Measurements from ENCODE around the gene TNFRSF8. TPM values are rescaled to one million over a fixed set of nuclear protein-coding genes. Genes with fewer than 3 reads are reported as not detected.

TNFRSF8 gene
- total RNA-seq, 2 donors from 2014 or later = 16.3 to 77.3 TPM

GRCh38 chr1:12185918-12186678, 123.0 kb downstream of the TNFRSF8 start:
- Mint-ChIP-seq H3K36me3 (peaks cover 16% of the 10 kb centered on the region), H3K4me1 (ENCODE audit: low read depth in 2 of 2) (peaks cover 55 to 76% of the 10 kb centered on the region in 2 donors), H3K4me3 (no peak overlapping the region), H3K27me3 (no peaks in the 10 kb centered on the region), H3K9me3 (no peaks in the 10 kb centered on the region), H3K27ac (peak overlapping the region; percentile 76 to 81)
- ATAC-seq (peak in 1 of 2 donors; percentile 26), DNase-seq (ENCODE audit: low spot score) (no peak)

GRCh38 chr1:12186679-12186985, 123.5 kb downstream of the TNFRSF8 start:
- peak overlapping the region; percentile 45 to 76 for H3K27ac Mint-ChIP-seq
- ATAC-seq = no peak
- no peaks in the 10 kb centered on the region for H3K9me3 Mint-ChIP-seq
- DNase-seq (ENCODE audit: low spot score) = no peak
- H3K4me3 Mint-ChIP-seq = no peak overlapping the region
- H3K4me1 Mint-ChIP-seq (ENCODE audit: low read depth in 2 of 2) = peaks cover 51 to 79% of the 10 kb centered on the region in 2 donors
- peaks cover 16% of the 10 kb centered on the region for H3K36me3 Mint-ChIP-seq
- no peaks in the 10 kb centered on the region for H3K27me3 Mint-ChIP-seq

GRCh38 chr1:12188115-12188514, 125.0 kb downstream of the TNFRSF8 start:
- ATAC-seq = no peak
- no peak overlapping the region for H3K4me3 Mint-ChIP-seq

GRCh38 chr1:12188657-12189327, 125.7 kb downstream of the TNFRSF8 start:
- ATAC-seq = no peak
- no peak for DNase-seq (ENCODE audit: low spot score)
- H3K9me3 Mint-ChIP-seq = no peaks in the 10 kb centered on the region
- H3K36me3 Mint-ChIP-seq = peaks cover 13% of the 10 kb centered on the region
- H3K4me1 Mint-ChIP-seq (ENCODE audit: low read depth in 2 of 2) = peaks cover 36 to 65% of the 10 kb centered on the region in 2 donors
- no peak overlapping the region for H3K4me3 Mint-ChIP-seq
- H3K27me3 Mint-ChIP-seq = no peaks in the 10 kb centered on the region
- H3K27ac Mint-ChIP-seq = peak overlapping the region; percentile 69 to 82

More at GRCh38 chr1:12188115-12188514, 125.0 kb downstream of the TNFRSF8 start:
- H3K27me3 Mint-ChIP-seq = no peaks in the 10 kb centered on the region
- no peaks in the 10 kb centered on the region for H3K9me3 Mint-ChIP-seq
- DNase-seq (ENCODE audit: low spot score) = no peak
- H3K27ac Mint-ChIP-seq = peak overlapping the region; percentile 45 to 76
- H3K4me1 Mint-ChIP-seq (ENCODE audit: low read depth in 2 of 2) = peaks cover 40 to 70% of the 10 kb centered on the region in 2 donors
- H3K36me3 Mint-ChIP-seq = peaks cover 16% of the 10 kb centered on the region

GRCh38 chr1:12189328-12189682, 126.2 kb downstream of the TNFRSF8 start:
- Mint-ChIP-seq H3K4me1 (ENCODE audit: low read depth in 2 of 2) (peaks cover 36 to 65% of the 10 kb centered on the region in 2 donors), H3K4me3 (no peak overlapping the region), H3K9me3 (no peaks in the 10 kb centered on the region), H3K36me3 (peaks cover 16% of the 10 kb centered on the region), H3K27me3 (no peaks in the 10 kb centered on the region), H3K27ac (peak overlapping the region; percentile 69 to 82)
- ATAC-seq = no peak
- no peak for DNase-seq (ENCODE audit: low spot score)

- Mint-ChIP-seq H3K36me3 (peaks cover 21% of the 10 kb centered on the region), H3K9me3 (no peaks in the 10 kb centered on the region), H3K4me1 (ENCODE audit: low read depth in 2 of 2) (peaks cover 43 to 62% of the 10 kb centered on the region in 2 donors), H3K27me3 (no peaks in the 10 kb centered on the region), H3K27ac (peak overlapping the region in 1 of 2 donors; percentile 69), H3K4me3 (no peak overlapping the region)
- ATAC-seq (no peak), DNase-seq (ENCODE audit: low spot score) (no peak)
These were observed 128.3 kb downstream of the TNFRSF8 start for GRCh38 chr1:12191242-12192032.

Other genes with a start within 250 kb of the TNFRSF8 start
- not detected for gene NPPA, start 215.5 kb upstream of the TNFRSF8 start, total RNA-seq
- not detected for gene NPPB, start 204.4 kb upstream of the TNFRSF8 start, total RNA-seq
- 10 to 100 TPM; 50.5 to 59.8 TPM for gene KIAA2013, start 136.9 kb upstream of the TNFRSF8 start, total RNA-seq
- 10 to 100 TPM; 50.7 to 72.4 TPM for gene PLOD1, start 128.6 kb upstream of the TNFRSF8 start, total RNA-seq
- gene MFN2, start 82.9 kb upstream of the TNFRSF8 start, total RNA-seq = 100 to 1,000 TPM in 1 of 2 donors, 10 to 100 TPM in 1; 75.2 to 101 TPM
- gene MIIP, start 43.8 kb upstream of the TNFRSF8 start, total RNA-seq = 100 to 1,000 TPM in 1 of 2 donors, 10 to 100 TPM in 1; 52.5 to 118 TPM
- gene TNFRSF1B, start 103.7 kb downstream of the TNFRSF8 start, total RNA-seq = 100 to 1,000 TPM; 452 to 479 TPM
- 10 to 100 TPM; 41.8 to 71.7 TPM for gene VPS13D, start 166.7 kb downstream of the TNFRSF8 start, total RNA-seq

Measured in natural killer cell treated with Interleukin-12 subunit alpha and Interleukin-12 subunit beta and Interleukin-15 and Interleukin-18, amount 100 ng/mL, for 72 hours (primary cell).